ENCODE measurements around the gene HADHA. TPM values are rescaled to one million over a fixed set of nuclear protein-coding genes. Genes with fewer than 3 reads are reported as not detected.

HADHA gene
- total RNA-seq, 1 experiment from 2014 or later: 118 TPM

DNA sequence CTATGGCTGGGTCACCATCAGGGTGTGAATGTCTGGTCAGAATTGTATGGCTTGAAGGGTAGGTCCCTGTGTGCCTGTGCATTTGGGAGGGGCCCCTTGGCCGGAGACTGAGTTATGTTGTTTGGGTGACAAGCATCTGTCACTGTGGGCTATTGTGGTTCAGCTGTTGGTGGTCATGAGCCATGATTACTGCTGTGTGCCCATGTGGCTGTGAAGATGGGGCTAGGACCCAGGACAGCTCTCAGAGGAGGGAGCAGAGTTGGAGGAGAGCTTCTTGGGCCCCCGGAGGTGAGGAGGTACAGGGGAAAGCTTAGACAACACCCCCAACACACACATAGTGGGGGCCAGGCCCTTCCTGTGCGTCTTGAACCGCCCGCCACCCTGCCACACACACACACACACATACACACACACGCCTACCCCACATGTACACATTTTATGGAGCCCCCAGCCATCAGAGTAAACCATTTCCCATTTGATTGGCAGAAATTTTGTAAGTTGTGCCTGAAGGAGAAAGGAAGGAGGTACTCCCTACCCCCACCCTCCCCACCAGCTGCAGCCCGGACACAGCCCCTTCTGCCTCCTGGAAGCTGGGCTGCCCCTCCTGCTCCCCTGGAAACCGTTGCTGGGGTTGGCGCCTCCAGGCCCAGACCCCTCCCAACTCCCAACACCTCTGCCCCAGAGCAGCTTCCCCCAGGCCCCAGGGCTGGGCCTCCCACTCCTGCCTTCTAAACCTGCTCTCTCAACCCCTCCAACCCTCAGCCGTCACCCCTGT lies 69.6 kb downstream of the HADHA start (continued):
- no peak for TF ChIP-seq PRRX2 (CRISPR knock-in tag; IDR thresholded peaks at IDR 0.05)
- TF ChIP-seq, protein P1, sequence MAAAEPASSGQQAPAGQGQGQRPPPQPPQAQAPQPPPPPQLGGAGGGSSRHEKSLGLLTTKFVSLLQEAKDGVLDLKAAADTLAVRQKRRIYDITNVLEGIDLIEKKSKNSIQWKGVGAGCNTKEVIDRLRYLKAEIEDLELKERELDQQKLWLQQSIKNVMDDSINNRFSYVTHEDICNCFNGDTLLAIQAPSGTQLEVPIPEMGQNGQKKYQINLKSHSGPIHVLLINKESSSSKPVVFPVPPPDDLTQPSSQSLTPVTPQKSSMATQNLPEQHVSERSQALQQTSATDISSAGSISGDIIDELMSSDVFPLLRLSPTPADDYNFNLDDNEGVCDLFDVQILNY (CRISPR knock-in tag; IDR thresholded peaks at IDR 0.05): no peak
- no peak for TF ChIP-seq KAT7 (CRISPR knock-in tag; IDR thresholded peaks at IDR 0.05; ENCODE audit: borderline replicate concordance)
- no peak for TF ChIP-seq ZNF263 (CRISPR knock-in tag; IDR thresholded peaks at IDR 0.05; ENCODE audit: low read depth)
- TF ChIP-seq JAZF1 (CRISPR knock-in tag; IDR thresholded peaks at IDR 0.05): no peak
- TF ChIP-seq, protein P2, sequence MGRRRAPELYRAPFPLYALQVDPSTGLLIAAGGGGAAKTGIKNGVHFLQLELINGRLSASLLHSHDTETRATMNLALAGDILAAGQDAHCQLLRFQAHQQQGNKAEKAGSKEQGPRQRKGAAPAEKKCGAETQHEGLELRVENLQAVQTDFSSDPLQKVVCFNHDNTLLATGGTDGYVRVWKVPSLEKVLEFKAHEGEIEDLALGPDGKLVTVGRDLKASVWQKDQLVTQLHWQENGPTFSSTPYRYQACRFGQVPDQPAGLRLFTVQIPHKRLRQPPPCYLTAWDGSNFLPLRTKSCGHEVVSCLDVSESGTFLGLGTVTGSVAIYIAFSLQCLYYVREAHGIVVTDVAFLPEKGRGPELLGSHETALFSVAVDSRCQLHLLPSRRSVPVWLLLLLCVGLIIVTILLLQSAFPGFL (CRISPR knock-in tag; IDR thresholded peaks at IDR 0.05; ENCODE audit: borderline replicate concordance): no peak
- TF ChIP-seq IRF2 (CRISPR knock-in tag; IDR thresholded peaks at IDR 0.05; ENCODE audit: borderline replicate concordance, low read depth): no peak

DNA sequence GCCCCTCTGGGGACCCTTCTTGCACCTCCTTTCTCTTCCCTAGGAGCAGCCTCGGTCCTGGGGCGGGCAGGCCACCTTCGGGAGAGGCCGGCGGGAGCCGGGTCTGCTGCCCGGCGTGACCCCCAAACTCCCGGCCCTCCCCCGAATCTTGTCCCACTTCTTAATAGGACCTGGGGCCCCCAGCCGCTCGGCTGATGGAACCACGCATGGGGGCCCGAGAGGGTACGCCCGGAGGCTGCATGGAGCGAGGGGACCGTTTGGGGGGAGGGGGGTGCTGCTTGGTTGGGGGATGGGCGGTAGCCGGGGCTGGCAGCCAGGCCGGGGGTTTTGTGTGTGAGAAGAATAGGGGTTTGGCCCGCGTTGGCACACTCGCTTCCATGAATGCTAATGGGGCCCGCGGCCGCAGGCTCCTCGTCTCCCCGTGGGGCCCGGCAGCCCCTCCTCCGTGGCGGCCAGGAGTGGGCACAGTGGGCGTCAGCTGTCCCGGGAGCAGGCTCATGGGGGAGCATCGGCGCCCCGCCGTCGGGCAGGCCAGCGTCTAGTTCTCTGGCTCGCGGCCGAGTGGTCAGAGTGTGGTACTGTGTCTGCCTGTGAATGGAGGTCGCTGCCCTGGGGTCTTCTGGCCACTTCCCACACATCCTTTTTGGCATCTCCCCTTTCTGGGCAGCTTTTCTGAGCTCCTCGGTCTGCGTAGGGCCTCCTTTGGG lies 70.5 kb downstream of the HADHA start:
- Mint-ChIP-seq H3K36me3 (no peaks in the 10 kb centered on the region), H3K4me3 (peak overlapping the region; percentile 73), H3K27ac (no peak overlapping the region), H3K27me3 (ENCODE audit: low read depth) (peaks cover 11% of the 10 kb centered on the region), H3K4me1 (peaks cover 9% of the 10 kb centered on the region), H3K9me3 (no peaks in the 10 kb centered on the region)
- ChIA-PET CTCF (interaction anchor here (0.6 to 2.5 kb wide), 4 partner anchors 11 to 295 kb away, joined by 3 to 24 read pairs (median 4); no protein-coding TSS in a partner anchor), POLR2A (no interaction called here)
- TF ChIP-seq ZNF219 (CRISPR knock-in tag; IDR thresholded peaks at IDR 0.05; ENCODE audit: borderline replicate concordance) (no peak), FOXJ3 (CRISPR knock-in tag; IDR thresholded peaks at IDR 0.05; ENCODE audit: borderline replicate concordance) (no peak)
- TF ChIP-seq, protein P3, sequence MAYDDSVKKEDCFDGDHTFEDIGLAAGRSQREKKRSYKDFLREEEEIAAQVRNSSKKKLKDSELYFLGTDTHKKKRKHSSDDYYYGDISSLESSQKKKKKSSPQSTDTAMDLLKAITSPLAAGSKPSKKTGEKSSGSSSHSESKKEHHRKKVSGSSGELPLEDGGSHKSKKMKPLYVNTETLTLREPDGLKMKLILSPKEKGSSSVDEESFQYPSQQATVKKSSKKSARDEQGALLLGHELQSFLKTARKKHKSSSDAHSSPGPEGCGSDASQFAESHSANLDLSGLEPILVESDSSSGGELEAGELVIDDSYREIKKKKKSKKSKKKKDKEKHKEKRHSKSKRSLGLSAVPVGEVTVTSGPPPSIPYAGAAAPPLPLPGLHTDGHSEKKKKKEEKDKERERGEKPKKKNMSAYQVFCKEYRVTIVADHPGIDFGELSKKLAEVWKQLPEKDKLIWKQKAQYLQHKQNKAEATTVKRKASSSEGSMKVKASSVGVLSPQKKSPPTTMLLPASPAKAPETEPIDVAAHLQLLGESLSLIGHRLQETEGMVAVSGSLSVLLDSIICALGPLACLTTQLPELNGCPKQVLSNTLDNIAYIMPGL (CRISPR knock-in tag; IDR thresholded peaks at IDR 0.05): peak; percentile 42; the same call in 1 of the 2 replicates
- ATAC-seq (peak; percentile 3; the same call in 1 of the 2 replicates), DNase-seq (ENCODE audit: low spot score) (peak; percentile 42)

DNA sequence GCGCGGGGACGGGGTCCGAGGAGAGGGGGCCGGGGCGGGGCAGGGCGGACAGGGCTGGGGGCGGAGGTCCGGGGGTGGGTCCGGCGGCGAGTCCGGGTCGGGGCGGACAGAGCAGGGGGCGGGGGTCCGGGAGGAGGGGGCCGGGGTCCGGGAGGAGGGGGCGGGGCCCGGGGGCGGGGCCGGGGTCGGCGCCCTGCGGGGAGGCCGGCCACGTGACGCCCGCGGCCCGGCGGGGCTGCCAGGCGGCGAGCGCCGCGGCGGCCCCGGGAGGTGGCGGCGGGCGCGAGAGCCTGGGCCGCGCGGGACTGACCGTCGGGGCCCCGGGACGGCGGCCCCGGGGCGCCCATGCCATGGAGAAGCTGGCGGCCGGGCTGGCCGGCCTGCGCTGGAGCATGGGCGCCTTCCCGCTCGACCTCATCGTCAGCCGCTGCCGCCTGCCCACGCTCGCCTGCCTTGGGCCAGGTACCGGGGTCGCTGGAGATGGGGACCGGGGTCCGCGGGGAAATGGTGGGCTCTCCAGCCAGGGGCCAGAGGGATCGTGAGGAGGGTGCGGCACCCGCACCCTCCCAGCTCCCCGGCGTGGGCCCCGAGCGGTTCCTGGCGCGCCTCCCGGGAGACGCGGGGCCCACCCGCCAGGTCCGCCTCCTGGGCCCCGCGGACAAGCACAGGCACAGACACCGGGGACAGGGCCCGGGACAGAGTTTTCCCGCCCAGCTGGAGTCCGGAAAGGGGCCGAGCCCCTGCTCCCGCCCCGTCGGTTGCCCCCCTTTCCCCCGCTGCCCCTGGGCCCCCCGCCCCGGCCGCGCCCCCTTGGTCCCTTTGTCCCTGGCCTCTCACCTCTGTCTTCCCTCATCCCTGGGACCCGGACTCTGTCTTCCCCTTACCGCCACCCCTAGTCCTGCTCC lies 71.3 kb downstream of the HADHA start, which contains the start of gene GAREM2:
Gene GAREM2, plus strand, starts transcription at position 218 of the 905 bp plus-strand sequence. Its CDS starts 133 bp downstream, at position 351.
- no peaks in the 10 kb centered on the region for H3K9me3 Mint-ChIP-seq
- DNase-seq (ENCODE audit: low spot score): peak; percentile 54
- CTCF ChIA-PET: interaction anchor here (0.9 to 3.3 kb wide), 7 partner anchors 10 to 148 kb away, joined by 3 to 53 read pairs (median 4); partner anchors contain the start of genes HADHA and HADHB
- H3K4me3 Mint-ChIP-seq: peak within 1 kb of the TSS; percentile 73
- peaks cover 11% of the 10 kb centered on the region for H3K27me3 Mint-ChIP-seq (ENCODE audit: low read depth)
- peak; percentile 11 for ATAC-seq
- H3K36me3 Mint-ChIP-seq: no peaks in the 10 kb centered on the region
- H3K4me1 Mint-ChIP-seq: peaks cover 9% of the 10 kb centered on the region
- no peak within 1 kb of the TSS for H3K27ac Mint-ChIP-seq
- POLR2A ChIA-PET: interaction anchor here (1.0 kb wide), 1 partner anchor 12 kb away, joined by 3 read pairs; no protein-coding TSS in a partner anchor
- no peak for TF ChIP-seq TEAD4 (CRISPR knock-in tag; IDR thresholded peaks at IDR 0.05)
- TF ChIP-seq JAZF1 (CRISPR knock-in tag; IDR thresholded peaks at IDR 0.05): no peak
- TF ChIP-seq, protein P4, sequence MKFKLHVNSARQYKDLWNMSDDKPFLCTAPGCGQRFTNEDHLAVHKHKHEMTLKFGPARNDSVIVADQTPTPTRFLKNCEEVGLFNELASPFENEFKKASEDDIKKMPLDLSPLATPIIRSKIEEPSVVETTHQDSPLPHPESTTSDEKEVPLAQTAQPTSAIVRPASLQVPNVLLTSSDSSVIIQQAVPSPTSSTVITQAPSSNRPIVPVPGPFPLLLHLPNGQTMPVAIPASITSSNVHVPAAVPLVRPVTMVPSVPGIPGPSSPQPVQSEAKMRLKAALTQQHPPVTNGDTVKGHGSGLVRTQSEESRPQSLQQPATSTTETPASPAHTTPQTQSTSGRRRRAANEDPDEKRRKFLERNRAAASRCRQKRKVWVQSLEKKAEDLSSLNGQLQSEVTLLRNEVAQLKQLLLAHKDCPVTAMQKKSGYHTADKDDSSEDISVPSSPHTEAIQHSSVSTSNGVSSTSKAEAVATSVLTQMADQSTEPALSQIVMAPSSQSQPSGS (CRISPR knock-in tag; IDR thresholded peaks at IDR 0.05; ENCODE audit: borderline replicate concordance, low read depth): no peak
- TF ChIP-seq NFYB (CRISPR knock-in tag; conservative IDR thresholded peaks at IDR 0.05; ENCODE audit: low read depth): no peak
- TF ChIP-seq CBFB (CRISPR knock-in tag; IDR thresholded peaks at IDR 0.05; ENCODE audit: low read depth): no peak
- no peak for TF ChIP-seq ZNF671 (CRISPR knock-in tag; IDR thresholded peaks at IDR 0.05)
- TF ChIP-seq SOX15 (CRISPR knock-in tag; IDR thresholded peaks at IDR 0.05): no peak
- TF ChIP-seq, protein P5, sequence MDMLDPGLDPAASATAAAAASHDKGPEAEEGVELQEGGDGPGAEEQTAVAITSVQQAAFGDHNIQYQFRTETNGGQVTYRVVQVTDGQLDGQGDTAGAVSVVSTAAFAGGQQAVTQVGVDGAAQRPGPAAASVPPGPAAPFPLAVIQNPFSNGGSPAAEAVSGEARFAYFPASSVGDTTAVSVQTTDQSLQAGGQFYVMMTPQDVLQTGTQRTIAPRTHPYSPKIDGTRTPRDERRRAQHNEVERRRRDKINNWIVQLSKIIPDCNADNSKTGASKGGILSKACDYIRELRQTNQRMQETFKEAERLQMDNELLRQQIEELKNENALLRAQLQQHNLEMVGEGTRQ (CRISPR knock-in tag; IDR thresholded peaks at IDR 0.05): peak; percentile 71; the same call in 1 of the 2 replicates
- TF ChIP-seq, protein P6, sequence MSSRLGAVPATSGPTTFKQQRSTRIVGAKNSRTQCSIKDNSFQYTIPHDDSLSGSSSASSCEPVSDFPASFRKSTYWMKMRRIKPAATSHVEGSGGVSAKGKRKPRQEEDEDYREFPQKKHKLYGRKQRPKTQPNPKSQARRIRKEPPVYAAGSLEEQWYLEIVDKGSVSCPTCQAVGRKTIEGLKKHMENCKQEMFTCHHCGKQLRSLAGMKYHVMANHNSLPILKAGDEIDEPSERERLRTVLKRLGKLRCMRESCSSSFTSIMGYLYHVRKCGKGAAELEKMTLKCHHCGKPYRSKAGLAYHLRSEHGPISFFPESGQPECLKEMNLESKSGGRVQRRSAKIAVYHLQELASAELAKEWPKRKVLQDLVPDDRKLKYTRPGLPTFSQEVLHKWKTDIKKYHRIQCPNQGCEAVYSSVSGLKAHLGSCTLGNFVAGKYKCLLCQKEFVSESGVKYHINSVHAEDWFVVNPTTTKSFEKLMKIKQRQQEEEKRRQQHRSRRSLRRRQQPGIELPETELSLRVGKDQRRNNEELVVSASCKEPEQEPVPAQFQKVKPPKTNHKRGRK (CRISPR knock-in tag; IDR thresholded peaks at IDR 0.05; ENCODE audit: borderline replicate concordance): no peak
- TF ChIP-seq MXD4 (CRISPR knock-in tag; IDR thresholded peaks at IDR 0.05; ENCODE audit: borderline replicate concordance): no peak
- TF ChIP-seq NR1H2 (CRISPR knock-in tag; IDR thresholded peaks at IDR 0.05): no peak
- no peak for TF ChIP-seq SMAD3 (CRISPR knock-in tag; IDR thresholded peaks at IDR 0.05; ENCODE audit: borderline replicate concordance)
